ENCODE measurements around the gene TDRD6. TPM values are rescaled to one million over a fixed set of nuclear protein-coding genes. Genes with fewer than 3 reads are reported as not detected.

Gene TDRD6
- total RNA-seq, 1 experiment from 2014 or later, result not detected

DNA sequence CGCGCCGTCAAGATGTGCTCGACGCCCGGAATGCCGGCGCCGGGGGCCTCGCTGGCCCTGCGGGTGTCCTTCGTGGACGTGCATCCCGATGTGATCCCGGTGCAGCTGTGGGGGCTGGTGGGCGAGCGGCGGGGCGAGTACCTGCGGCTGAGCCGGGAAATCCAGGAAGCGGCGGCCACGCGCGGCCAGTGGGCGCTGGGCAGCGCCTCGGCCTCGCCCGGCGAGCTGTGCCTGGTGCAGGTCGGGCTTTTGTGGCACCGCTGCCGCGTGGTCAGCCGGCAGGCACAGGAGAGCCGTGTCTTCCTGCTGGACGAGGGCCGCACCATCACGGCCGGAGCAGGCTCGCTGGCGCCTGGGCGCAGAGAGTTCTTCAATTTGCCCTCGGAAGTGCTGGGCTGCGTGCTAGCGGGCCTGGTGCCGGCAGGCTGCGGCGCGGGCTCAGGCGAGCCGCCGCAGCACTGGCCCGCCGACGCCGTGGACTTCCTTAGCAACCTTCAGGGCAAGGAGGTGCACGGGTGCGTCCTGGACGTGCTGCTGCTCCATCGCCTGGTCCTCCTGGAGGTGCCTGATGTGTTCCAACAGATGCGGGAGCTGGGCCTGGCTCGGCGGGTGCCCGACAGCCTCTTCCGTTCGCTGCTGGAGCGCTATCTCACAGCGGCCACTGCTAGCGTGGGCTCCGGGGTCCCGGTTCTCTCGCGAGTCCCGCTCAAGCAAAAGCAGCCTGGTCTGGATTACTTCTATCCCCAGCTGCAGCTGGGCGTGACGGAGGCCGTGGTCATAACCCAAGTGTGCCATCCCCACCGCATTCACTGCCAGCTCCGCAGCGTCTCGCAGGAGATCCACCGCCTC lies 656 bp downstream of the TDRD6 start:
- no peak overlapping the region for H3K4me3 ChIP-seq (ENCODE audit: low read depth in 2 of 2, low read length in 2 of 2)
- H3K9me3 ChIP-seq (ENCODE audit: control insufficient read depth, insufficient read depth, low read depth, low read length), result no peaks in the 10 kb centered on the region
- H3K36me3 ChIP-seq (ENCODE audit: control insufficient read depth, insufficient read depth, low read length), result no peaks in the 10 kb centered on the region
- no peaks in the 10 kb centered on the region for H3K4me1 ChIP-seq (ENCODE audit: control insufficient read depth, insufficient read depth, low read length)
- ChIA-PET CTCF (no interaction called here), POLR2A (no interaction called here)
- H3K27me3 ChIP-seq (ENCODE audit: control insufficient read depth, insufficient read depth, low read length), result peaks cover 2% of the 10 kb centered on the region; the same call in 1 of the 2 replicates
- ATAC-seq (no peak), DNase-seq (ENCODE audit: low read depth, low spot score) (no peak)
- in situ Hi-C loops (cut with HindIII; ENCODE audit: low pct_unique_long_range_greater_than_20kb, low sequenced_read_pairs), result no loop called here
- TF ChIP-seq SIN3A (IDR thresholded peaks at IDR 0.05; ENCODE audit: borderline replicate concordance, insufficient read depth, low read depth, low read length) (no peak), POLR2AphosphoS5 (IDR thresholded peaks at IDR 0.05; ENCODE audit: low read depth, low read length) (no peak), TCF7L2 (IDR thresholded peaks at IDR 0.05; ENCODE audit: low read depth, low read length) (no peak)
- TF ChIP-seq, protein P1, sequence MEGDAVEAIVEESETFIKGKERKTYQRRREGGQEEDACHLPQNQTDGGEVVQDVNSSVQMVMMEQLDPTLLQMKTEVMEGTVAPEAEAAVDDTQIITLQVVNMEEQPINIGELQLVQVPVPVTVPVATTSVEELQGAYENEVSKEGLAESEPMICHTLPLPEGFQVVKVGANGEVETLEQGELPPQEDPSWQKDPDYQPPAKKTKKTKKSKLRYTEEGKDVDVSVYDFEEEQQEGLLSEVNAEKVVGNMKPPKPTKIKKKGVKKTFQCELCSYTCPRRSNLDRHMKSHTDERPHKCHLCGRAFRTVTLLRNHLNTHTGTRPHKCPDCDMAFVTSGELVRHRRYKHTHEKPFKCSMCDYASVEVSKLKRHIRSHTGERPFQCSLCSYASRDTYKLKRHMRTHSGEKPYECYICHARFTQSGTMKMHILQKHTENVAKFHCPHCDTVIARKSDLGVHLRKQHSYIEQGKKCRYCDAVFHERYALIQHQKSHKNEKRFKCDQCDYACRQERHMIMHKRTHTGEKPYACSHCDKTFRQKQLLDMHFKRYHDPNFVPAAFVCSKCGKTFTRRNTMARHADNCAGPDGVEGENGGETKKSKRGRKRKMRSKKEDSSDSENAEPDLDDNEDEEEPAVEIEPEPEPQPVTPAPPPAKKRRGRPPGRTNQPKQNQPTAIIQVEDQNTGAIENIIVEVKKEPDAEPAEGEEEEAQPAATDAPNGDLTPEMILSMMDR (IDR thresholded peaks at IDR 0.05), result no peak
- TF ChIP-seq, protein P2, sequence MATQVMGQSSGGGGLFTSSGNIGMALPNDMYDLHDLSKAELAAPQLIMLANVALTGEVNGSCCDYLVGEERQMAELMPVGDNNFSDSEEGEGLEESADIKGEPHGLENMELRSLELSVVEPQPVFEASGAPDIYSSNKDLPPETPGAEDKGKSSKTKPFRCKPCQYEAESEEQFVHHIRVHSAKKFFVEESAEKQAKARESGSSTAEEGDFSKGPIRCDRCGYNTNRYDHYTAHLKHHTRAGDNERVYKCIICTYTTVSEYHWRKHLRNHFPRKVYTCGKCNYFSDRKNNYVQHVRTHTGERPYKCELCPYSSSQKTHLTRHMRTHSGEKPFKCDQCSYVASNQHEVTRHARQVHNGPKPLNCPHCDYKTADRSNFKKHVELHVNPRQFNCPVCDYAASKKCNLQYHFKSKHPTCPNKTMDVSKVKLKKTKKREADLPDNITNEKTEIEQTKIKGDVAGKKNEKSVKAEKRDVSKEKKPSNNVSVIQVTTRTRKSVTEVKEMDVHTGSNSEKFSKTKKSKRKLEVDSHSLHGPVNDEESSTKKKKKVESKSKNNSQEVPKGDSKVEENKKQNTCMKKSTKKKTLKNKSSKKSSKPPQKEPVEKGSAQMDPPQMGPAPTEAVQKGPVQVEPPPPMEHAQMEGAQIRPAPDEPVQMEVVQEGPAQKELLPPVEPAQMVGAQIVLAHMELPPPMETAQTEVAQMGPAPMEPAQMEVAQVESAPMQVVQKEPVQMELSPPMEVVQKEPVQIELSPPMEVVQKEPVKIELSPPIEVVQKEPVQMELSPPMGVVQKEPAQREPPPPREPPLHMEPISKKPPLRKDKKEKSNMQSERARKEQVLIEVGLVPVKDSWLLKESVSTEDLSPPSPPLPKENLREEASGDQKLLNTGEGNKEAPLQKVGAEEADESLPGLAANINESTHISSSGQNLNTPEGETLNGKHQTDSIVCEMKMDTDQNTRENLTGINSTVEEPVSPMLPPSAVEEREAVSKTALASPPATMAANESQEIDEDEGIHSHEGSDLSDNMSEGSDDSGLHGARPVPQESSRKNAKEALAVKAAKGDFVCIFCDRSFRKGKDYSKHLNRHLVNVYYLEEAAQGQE (IDR thresholded peaks at IDR 0.05; ENCODE audit: insufficient read depth in 1 of 2, low read depth in 2 of 2, low read length in 1 of 2), result no peak
- BruUV-seq (replicated peaks), result no TSS peak
- intact Hi-C loops (cut with micrococcal nuclease; ENCODE audit: unreplicated experiment), result no loop called here
- H3K27ac ChIP-seq (ENCODE audit: low read length), result no peak overlapping the region

DNA sequence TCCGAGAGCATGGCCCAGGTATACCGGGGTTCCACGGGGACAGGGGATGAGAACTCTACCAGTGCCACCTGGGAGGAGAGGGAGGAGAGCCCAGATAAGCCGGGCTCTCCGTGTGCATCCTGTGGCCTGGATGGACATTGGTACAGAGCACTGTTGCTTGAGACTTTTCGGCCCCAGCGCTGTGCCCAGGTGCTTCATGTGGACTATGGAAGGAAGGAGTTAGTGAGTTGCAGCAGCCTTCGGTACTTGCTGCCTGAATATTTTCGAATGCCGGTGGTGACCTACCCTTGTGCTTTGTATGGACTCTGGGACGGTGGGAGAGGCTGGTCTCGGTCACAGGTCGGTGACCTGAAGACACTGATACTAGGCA lies 1.3 kb downstream of the TDRD6 start:
- ChIA-PET CTCF (no interaction called here), POLR2A (no interaction called here)
- DNase-seq (ENCODE audit: low read depth, low spot score), result no peak
- ATAC-seq, result no peak
- in situ Hi-C loops (cut with HindIII; ENCODE audit: low pct_unique_long_range_greater_than_20kb, low sequenced_read_pairs) (no loop called here), intact Hi-C loops (cut with micrococcal nuclease; ENCODE audit: unreplicated experiment) (no loop called here)
- no peaks in the 10 kb centered on the region for H3K4me1 ChIP-seq (ENCODE audit: control insufficient read depth, insufficient read depth, low read length)
- no peaks in the 10 kb centered on the region for H3K9me3 ChIP-seq (ENCODE audit: control insufficient read depth, insufficient read depth, low read depth, low read length)
- no peaks in the 10 kb centered on the region for H3K36me3 ChIP-seq (ENCODE audit: control insufficient read depth, insufficient read depth, low read length)
- no TSS peak for BruUV-seq (replicated peaks)
- no peak overlapping the region for H3K27ac ChIP-seq (ENCODE audit: low read length)
- TF ChIP-seq, protein P2 (IDR thresholded peaks at IDR 0.05; ENCODE audit: insufficient read depth in 1 of 2, low read depth in 2 of 2, low read length in 1 of 2), result no peak
- TF ChIP-seq, protein P1 (IDR thresholded peaks at IDR 0.05), result no peak
- no peak for TF ChIP-seq TCF7L2 (IDR thresholded peaks at IDR 0.05; ENCODE audit: low read depth, low read length)
- TF ChIP-seq POLR2AphosphoS5 (IDR thresholded peaks at IDR 0.05; ENCODE audit: low read depth, low read length), result no peak
- TF ChIP-seq SIN3A (IDR thresholded peaks at IDR 0.05; ENCODE audit: borderline replicate concordance, insufficient read depth, low read depth, low read length), result no peak
- no peak overlapping the region for H3K4me3 ChIP-seq (ENCODE audit: low read depth in 2 of 2, low read length in 2 of 2)
- H3K27me3 ChIP-seq (ENCODE audit: control insufficient read depth, insufficient read depth, low read length), result peaks cover 2% of the 10 kb centered on the region; the same call in 1 of the 2 replicates

Data from Panc1 (cell line).